OCI-LY7 (cell line): Measurements from ENCODE around the gene SERAC1. TPM values are rescaled to one million over a fixed set of nuclear protein-coding genes. Genes with fewer than 3 reads are reported as not detected.
"Not testable (repeated sequence)": the region's sequence is repeated elsewhere in the genome, so short reads cannot be mapped to it uniquely, and the experiment has no call there.

ENCODE experiments used
- BruUV-seq: library from RNA; stranded (reverse); fragments of 400-500 nt; replicated peaks from 2 replicates; lab custom pipeline; 2021; lab: Mats Ljungman, UMichigan
- CTCF ChIA-PET: fragments of 300-600 bp; sonication (Branson Sonifier 250); formaldehyde crosslinking; loops from one replicate; lab custom pipeline; 2022; ENCODE audit warnings: antibody characterized with exemption; ENCODE audit not compliant: unreplicated experiment; lab: Charles Lee
- POLR2A ChIA-PET: fragments of 300-600 bp; sonication (Branson Sonifier 250); formaldehyde crosslinking; loops from one replicate; lab custom pipeline; 2022; ENCODE audit warnings: antibody characterized with exemption; lab: Charles Lee
- DNase-seq: peaks from one replicate; pipeline ENCODE4 v3.0.0-alpha.2; 2015; ENCODE audit warnings: low spot score
- H2AFZ ChIP-seq: fragments of 200-600 bp; sonication (generic), shearing (Covaris generic); 2 replicates; pipeline ENCODE4 v1.6.1; 2014; ENCODE audit warnings: mild to moderate bottlenecking, antibody characterized with exemption, low read length, moderate library complexity
- H3K27ac ChIP-seq: fragments of 200-600 bp; sonication (generic); 2 replicates; pipeline ENCODE4 v1.5.1; 2014; ENCODE audit warnings: mixed run types, low read depth, mild to moderate bottlenecking, moderate library complexity, low read length, inconsistent platforms; ENCODE audit not compliant: poor library complexity, severe bottlenecking
- H3K36me3 ChIP-seq: fragments of 200-600 bp; sonication (generic); 2 replicates; pipeline ENCODE4 v1.6.1; 2014; ENCODE audit warnings: mild to moderate bottlenecking, antibody characterized with exemption, low read length, moderate library complexity, mixed read lengths; ENCODE audit not compliant: insufficient read depth
- H3K4me1 ChIP-seq: fragments of 200-600 bp; sonication (generic); 2 replicates; pipeline ENCODE4 v1.5.1; 2014; ENCODE audit warnings: mild to moderate bottlenecking, low read length; ENCODE audit not compliant: insufficient read depth, poor library complexity, severe bottlenecking
- H3K4me2 ChIP-seq: fragments of 200-600 bp; sonication (generic); 2 replicates; pipeline ENCODE4 v1.6.1; 2014; ENCODE audit warnings: mild to moderate bottlenecking, low read length
- H3K4me3 ChIP-seq: fragments of 200-600 bp; sonication (generic); 2 replicates; pipeline ENCODE4 v1.5.1; 2014; ENCODE audit warnings: mild to moderate bottlenecking, low read depth, low read length; ENCODE audit not compliant: poor library complexity, severe bottlenecking
- H3K79me2 ChIP-seq: fragments of 200-600 bp; sonication (generic); 2 replicates; pipeline ENCODE4 v1.6.1; 2016; ENCODE audit warnings: low read depth, mild to moderate bottlenecking, low read length, moderate library complexity, mixed read lengths; ENCODE audit not compliant: insufficient read depth
- H3K9me2 ChIP-seq: fragments of 200-600 bp; sonication (generic); 2 replicates; pipeline ENCODE4 v1.6.1; 2016; ENCODE audit warnings: mild to moderate bottlenecking, low read length, mixed read lengths; ENCODE audit not compliant: insufficient read depth
- H3K9me3 ChIP-seq: fragments of 200-600 bp; sonication (generic); 2 replicates; pipeline ENCODE4 v1.6.1; 2014; ENCODE audit warnings: mild to moderate bottlenecking, mixed run types, low read length, mixed read lengths
- H4K20me1 ChIP-seq: fragments of 200-600 bp; sonication (generic); 2 replicates; pipeline ENCODE4 v1.6.1; 2014; ENCODE audit warnings: mild to moderate bottlenecking, antibody characterized with exemption, low read length, moderate library complexity, mixed read lengths; ENCODE audit not compliant: insufficient read depth
- EZH2phosphoT487 ChIP-seq: fragments of 200-600 bp; sonication (generic); IDR thresholded peaks from 2 replicates; pipeline ENCODE4 v1.6.1; 2018; ENCODE audit warnings: low read depth, borderline replicate concordance, mild to moderate bottlenecking, mixed run types, antibody characterized with exemption, low read length, moderate library complexity, mixed read lengths
- intact Hi-C: fragments of 100-400 bp; cut with micrococcal nuclease; formaldehyde crosslinking; loops from one replicate; pipeline ENCODE4 v1.10.0; 2022; ENCODE audit not compliant: unreplicated experiment
- total RNA-seq, 2 experiments: library from RNA; depleted of rRNA in 1 of 2; stranded (reverse); fragments of >200 nt in 1 of 2; shearing (Covaris generic) in 1 of 2; gene quantifications; 2 replicates each; pipeline ENCODE4 v1.2.3, GENCODE V29; 2014 to 2022
- TF ChIP-seq, protein P1 (sequence below): fragments of 200-600 bp; sonication (generic); conservative IDR thresholded peaks from 2 replicates; pipeline ENCODE4 v1.5.1; 2014; ENCODE audit warnings: mild to moderate bottlenecking, antibody characterized with exemption, low read length, moderate library complexity, mixed read lengths

The SERAC1 gene
- total RNA-seq, 2 experiments from 2014 or later, result 3.0 to 6.9 TPM

DNA sequence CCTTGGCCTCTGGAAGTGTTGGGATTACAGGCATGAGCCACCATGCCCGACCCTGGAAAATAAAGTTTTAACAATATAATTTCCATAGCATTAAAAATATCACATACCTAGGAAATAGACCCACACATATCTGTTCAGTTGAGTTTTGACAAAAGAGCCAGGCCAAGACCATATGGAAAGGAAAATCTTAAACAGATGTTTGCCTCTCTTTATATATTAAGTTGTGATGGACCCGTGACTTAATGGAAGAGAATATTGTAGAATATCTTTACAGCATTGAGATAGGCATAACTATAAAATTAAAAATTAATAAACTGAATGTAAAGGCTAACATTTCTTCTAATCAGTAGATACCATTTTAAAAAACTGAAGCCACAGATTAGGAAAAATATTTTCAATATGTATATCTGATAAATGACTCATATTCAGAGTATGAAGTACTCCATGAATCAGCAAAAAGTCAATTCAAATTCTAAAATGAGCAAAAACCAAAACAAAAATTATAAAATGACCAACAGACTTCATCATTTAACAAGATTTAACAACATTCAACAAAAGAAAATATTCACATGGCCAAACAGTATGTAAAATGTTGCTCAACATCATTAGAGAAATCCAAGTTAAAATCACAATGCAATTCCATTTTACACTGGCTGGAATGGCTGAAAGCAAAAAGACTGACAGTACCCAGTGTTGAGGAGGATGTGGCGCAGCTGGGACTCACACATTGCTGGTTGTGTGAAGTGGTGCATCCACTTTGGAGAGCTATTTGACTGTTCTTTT lies 43.4 kb upstream of the SERAC1 start:
- H3K4me2 ChIP-seq, result no peak overlapping the region
- CTCF ChIA-PET, result no interaction called here
- H2AFZ ChIP-seq, result no peak overlapping the region
- H3K79me2 ChIP-seq, result no peaks in the 10 kb centered on the region
- no peaks in the 10 kb centered on the region for H3K36me3 ChIP-seq
- no peaks in the 10 kb centered on the region for H3K9me3 ChIP-seq
- POLR2A ChIA-PET, result interaction anchor here (0.6 kb wide), 2 partner anchors 36 to 182 kb away, joined by 4 to 5 read pairs; no protein-coding TSS in a partner anchor
- no peak for DNase-seq
- no peaks in the 10 kb centered on the region for H3K4me1 ChIP-seq
- no peaks in the 10 kb centered on the region for H3K9me2 ChIP-seq
- no TSS peak for BruUV-seq
- intact Hi-C loops, result no loop called here
- no peak overlapping the region for H3K27ac ChIP-seq
- H3K4me3 ChIP-seq, result no peak overlapping the region
- H4K20me1 ChIP-seq, result no peaks in the 10 kb centered on the region
- TF ChIP-seq EZH2phosphoT487, result no peak
- TF ChIP-seq, protein P1, sequence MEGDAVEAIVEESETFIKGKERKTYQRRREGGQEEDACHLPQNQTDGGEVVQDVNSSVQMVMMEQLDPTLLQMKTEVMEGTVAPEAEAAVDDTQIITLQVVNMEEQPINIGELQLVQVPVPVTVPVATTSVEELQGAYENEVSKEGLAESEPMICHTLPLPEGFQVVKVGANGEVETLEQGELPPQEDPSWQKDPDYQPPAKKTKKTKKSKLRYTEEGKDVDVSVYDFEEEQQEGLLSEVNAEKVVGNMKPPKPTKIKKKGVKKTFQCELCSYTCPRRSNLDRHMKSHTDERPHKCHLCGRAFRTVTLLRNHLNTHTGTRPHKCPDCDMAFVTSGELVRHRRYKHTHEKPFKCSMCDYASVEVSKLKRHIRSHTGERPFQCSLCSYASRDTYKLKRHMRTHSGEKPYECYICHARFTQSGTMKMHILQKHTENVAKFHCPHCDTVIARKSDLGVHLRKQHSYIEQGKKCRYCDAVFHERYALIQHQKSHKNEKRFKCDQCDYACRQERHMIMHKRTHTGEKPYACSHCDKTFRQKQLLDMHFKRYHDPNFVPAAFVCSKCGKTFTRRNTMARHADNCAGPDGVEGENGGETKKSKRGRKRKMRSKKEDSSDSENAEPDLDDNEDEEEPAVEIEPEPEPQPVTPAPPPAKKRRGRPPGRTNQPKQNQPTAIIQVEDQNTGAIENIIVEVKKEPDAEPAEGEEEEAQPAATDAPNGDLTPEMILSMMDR, result no peak

DNA sequence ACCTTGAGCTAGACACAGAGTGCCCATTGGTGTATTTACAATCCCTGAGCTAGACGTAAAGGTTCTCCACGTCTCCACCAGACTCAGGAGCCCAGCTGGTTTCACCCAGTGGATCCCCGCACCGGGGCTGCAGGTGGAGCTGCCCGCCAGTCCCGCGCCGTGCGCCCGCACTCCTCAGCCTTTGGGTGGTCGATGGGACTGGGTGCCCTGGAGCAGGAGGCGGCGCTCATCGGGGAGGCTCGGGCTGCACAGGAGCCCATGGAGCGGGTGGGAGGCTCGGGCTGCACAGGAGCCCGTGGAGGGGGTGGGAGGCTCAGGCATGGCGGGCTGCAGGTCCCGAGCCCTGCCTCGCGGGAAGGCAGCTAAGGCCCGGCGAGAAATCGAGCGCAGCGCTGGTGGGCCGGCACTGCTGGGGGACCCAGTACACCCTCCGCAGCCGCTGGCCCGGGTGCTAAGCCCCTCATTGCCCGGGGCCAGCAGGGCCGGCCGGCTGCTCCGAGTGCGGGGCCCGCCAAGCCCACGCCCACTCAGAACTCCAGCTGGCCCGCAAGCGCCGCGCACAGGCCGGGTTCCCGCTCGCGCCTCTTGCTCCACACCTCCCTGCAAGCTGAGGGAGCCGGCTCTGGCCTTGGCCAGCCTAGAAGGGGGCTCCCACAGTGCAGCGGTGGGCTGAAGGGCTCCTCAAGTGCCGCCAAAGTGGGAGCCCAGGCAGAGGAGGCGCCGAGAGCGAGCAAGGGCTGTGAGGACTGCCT lies 41.7 kb upstream of the SERAC1 start:
- POLR2A ChIA-PET, result interaction anchor here (0.6 to 0.8 kb wide), 3 partner anchors 144 to 787 kb away, joined by 3 to 4 read pairs (median 3); no protein-coding TSS in a partner anchor
- H2AFZ ChIP-seq, DNase-seq, H3K4me3 ChIP-seq, CTCF ChIA-PET, H3K4me2 ChIP-seq, H3K4me1 ChIP-seq, H4K20me1 ChIP-seq, H3K9me2 ChIP-seq, H3K27ac ChIP-seq, H3K9me3 ChIP-seq, H3K79me2 ChIP-seq, intact Hi-C loops, H3K36me3 ChIP-seq, BruUV-seq: not testable (repeated sequence)

DNA sequence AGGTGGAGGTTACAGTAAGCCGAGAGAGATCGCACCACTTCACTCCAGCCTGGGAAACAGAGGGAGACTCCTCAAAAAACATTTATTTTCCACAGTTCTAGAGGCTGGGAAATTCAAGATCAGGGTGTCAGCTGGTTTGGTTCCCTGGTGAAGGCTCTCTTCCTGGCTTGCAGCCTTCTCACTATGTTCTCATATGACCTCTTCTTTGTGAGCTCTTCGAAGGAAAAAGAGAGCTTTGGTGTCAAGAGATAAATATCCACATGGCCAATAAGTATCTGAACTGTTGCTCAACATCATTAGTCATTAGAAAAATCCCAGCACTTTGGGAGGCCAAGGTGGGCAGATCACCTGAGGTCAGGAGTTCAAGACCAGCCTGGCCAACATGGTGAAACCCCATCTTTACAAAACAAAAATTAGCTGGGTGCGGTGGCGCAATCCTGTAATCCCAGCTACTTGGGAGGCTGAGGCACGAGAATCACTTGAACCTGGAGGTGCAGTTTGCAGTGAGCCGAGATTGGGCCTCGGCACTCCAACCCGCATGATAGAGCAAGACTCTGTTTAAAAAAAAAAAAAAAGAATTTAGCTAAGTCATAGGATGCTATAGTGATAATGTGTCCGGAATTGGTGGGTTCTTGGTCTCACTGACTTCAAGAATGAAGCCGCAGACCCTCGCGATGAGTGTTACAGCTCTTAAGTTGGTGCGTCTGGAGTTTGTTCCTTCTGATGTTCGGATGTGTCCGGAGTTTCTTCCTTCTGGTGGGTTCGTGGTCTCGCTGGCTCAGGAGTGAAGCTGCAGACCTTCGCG lies 40.4 kb upstream of the SERAC1 start:
- H3K36me3 ChIP-seq, H3K4me3 ChIP-seq, H2AFZ ChIP-seq, H3K4me2 ChIP-seq, H4K20me1 ChIP-seq, H3K4me1 ChIP-seq, H3K9me2 ChIP-seq, H3K27ac ChIP-seq, BruUV-seq, H3K79me2 ChIP-seq, DNase-seq, H3K9me3 ChIP-seq, intact Hi-C loops: not testable (repeated sequence)
- ChIA-PET CTCF (interaction anchor here (0.6 to 1.1 kb wide), 2 partner anchors 211 to 310 kb away, joined by 3 read pairs; no protein-coding TSS in a partner anchor), POLR2A (interaction anchor here (0.7 kb wide), 1 partner anchor 395 kb away, joined by 3 read pairs; no protein-coding TSS in a partner anchor)
